T47D (cell line): ENCODE measurements around the gene KPNA4.
"Not testable (repeated sequence)": the region's sequence is repeated elsewhere in the genome, so short reads cannot be mapped to it uniquely, and the experiment has no call there.

Experiments
- DNase-seq, 2 experiments: peaks; one replicate each; pipeline versions ENCODE4 v3.0.0 to v3.0.0-alpha.2; 2011 to 2012; ENCODE audit warnings: low read depth in 1 of 2, low spot score in 1 of 2
- JUND ChIP-seq: IDR thresholded peaks from 2 replicates; pipeline ENCODE4 v1.6.1; 2012; ENCODE audit warnings: low read depth
- in situ Hi-C: cut with HindIII; loops from 2 replicates; pipeline ENCODE4 v1.10.0; 2016; ENCODE audit warnings: low sequenced_read_pairs, low pct_unique_long_range_greater_than_20kb

The KPNA4 gene

GRCh38 chr3:160587105-160587504 lies 21.7 kb upstream of the KPNA4 start:
- no peak for DNase-seq
- in situ Hi-C loops = no loop called here
- TF ChIP-seq JUND = no peak

GRCh38 chr3:160586679-160587078 lies 21.3 kb upstream of the KPNA4 start:
- DNase-seq = no peak
- in situ Hi-C loops = no loop called here
- TF ChIP-seq JUND = no peak

- in situ Hi-C loops = no loop called here
- no peak for DNase-seq
- TF ChIP-seq JUND = no peak
These were observed 18.1 kb upstream of the KPNA4 start for GRCh38 chr3:160583451-160583850.

- no peak for TF ChIP-seq JUND
- in situ Hi-C loops = no loop called here
- no peak for DNase-seq
These were observed 15.6 kb upstream of the KPNA4 start for GRCh38 chr3:160580938-160581337.

GRCh38 chr3:160577556-160578195 lies 12.3 kb upstream of the KPNA4 start:
- TF ChIP-seq JUND = no peak
- peak in 1 of 2 experiments; percentile 69 for DNase-seq
- in situ Hi-C loops = no loop called here

GRCh38 chr3:160577093-160577492 lies 11.7 kb upstream of the KPNA4 start:
- DNase-seq = no peak
- no peak for TF ChIP-seq JUND
- in situ Hi-C loops = no loop called here

GRCh38 chr3:160576621-160577020 lies 11.2 kb upstream of the KPNA4 start:
- no peak for DNase-seq
- in situ Hi-C loops = no loop called here
- TF ChIP-seq JUND = no peak

GRCh38 chr3:160575589-160575988 lies 10.2 kb upstream of the KPNA4 start:
- in situ Hi-C loops = no loop called here
- DNase-seq = no peak
- TF ChIP-seq JUND = no peak

- TF ChIP-seq JUND = no peak
- in situ Hi-C loops = no loop called here
- DNase-seq = no peak
These were observed 9.3 kb upstream of the KPNA4 start for GRCh38 chr3:160574636-160575035.

GRCh38 chr3:160573955-160574525 lies 8.7 kb upstream of the KPNA4 start:
- in situ Hi-C loops, DNase-seq: not testable (repeated sequence)

- in situ Hi-C loops = no loop called here
- no peak for DNase-seq
- TF ChIP-seq JUND = no peak
These were observed 4.7 kb upstream of the KPNA4 start for GRCh38 chr3:160569894-160570652.

- no peak for TF ChIP-seq JUND
- in situ Hi-C loops = no loop called here
- DNase-seq = no peak
These were observed 3.6 kb upstream of the KPNA4 start for GRCh38 chr3:160568989-160569388.

- in situ Hi-C loops = no loop called here
- TF ChIP-seq JUND = no peak
- no peak for DNase-seq
These were observed 2.4 kb upstream of the KPNA4 start for GRCh38 chr3:160567774-160568173.
